B cell (primary cell): Measurements from ENCODE around the gene PSTPIP1. TPM values are rescaled to one million over a fixed set of nuclear protein-coding genes. Genes with fewer than 3 reads are reported as not detected.

Experiments
- ATAC-seq: fragments of 200-7000 bp; cut with Tn5 transposase; one replicate; pipeline ENCODE4 v1.10.0; 2021; ENCODE audit warnings: low read depth, mild to moderate bottlenecking, moderate number of reproducible peaks, moderate library complexity
- CTCF ChIA-PET: fragments of 350-600 bp; sonication (Branson Sonifier 250); formaldehyde crosslinking; loops from one replicate; lab custom pipeline; 2021; ENCODE audit warnings: antibody characterized with exemption, inconsistent platforms; lab: Charles Lee
- POLR2A ChIA-PET: fragments of 350-600 bp; sonication (Branson Sonifier 250); formaldehyde crosslinking; loops from one replicate; lab custom pipeline; 2021; ENCODE audit warnings: antibody characterized with exemption; lab: Charles Lee
- DNase-seq: peaks from one replicate; pipeline ENCODE4 v3.0.0; 2013
- H2AFZ ChIP-seq: 2 replicates; pipeline ENCODE4 v1.6.1; 2012; ENCODE audit warnings: mild to moderate bottlenecking, low read depth, low read length; ENCODE audit not compliant: insufficient read depth, poor library complexity, severe bottlenecking
- H3K27ac ChIP-seq, 2 donors: 1 replicate in 1 of 2; 2 replicates in 1 of 2; pipeline ENCODE4 v1.5.1; 2012 to 2013; ENCODE audit warnings: low read length in 2 of 2, mild to moderate bottlenecking in 2 of 2, moderate library complexity in 1 of 2
- H3K27me3 ChIP-seq, 4 experiments: fragments of 200-600 bp in 1 of 4; sonication (generic) in 1 of 4; replicated peaks in 1 of 4; 1 replicate in 2 of 4; 2 replicates in 2 of 4; pipeline versions ENCODE4 v1.6.1 to v1.7.0; 2013 to 2016; ENCODE audit warnings: low read length in 3 of 4, mild to moderate bottlenecking in 2 of 4, mixed read lengths in 1 of 4, moderate library complexity in 1 of 4; ENCODE audit not compliant: insufficient read depth in 4 of 4, control insufficient read depth in 3 of 4; ENCODE audit errors: control extremely low read depth in 1 of 4
- H3K36me3 ChIP-seq, 2 experiments: replicated peaks in 1 of 2; 1 replicate in 1 of 2; 2 replicates in 1 of 2; pipeline versions ENCODE4 v1.6.1 to v1.7.1; 2013; ENCODE audit warnings: low read length in 1 of 2; ENCODE audit not compliant: insufficient read depth in 2 of 2, control insufficient read depth in 1 of 2; ENCODE audit errors: control extremely low read depth in 1 of 2, extremely low read depth in 1 of 2
- H3K4me1 ChIP-seq, 2 donors: fragments of 200-600 bp in 1 of 2; sonication (generic) in 1 of 2; 1 replicate in 1 of 2; 2 replicates in 1 of 2; pipeline versions ENCODE4 v1.5.1 to v1.6.1; 2013 to 2017; ENCODE audit warnings: low read length in 2 of 2; ENCODE audit not compliant: control insufficient read depth in 2 of 2, insufficient read depth in 2 of 2
- H3K4me2 ChIP-seq: replicated peaks from 2 replicates; pipeline ENCODE3; 2012; ENCODE audit warnings: mild to moderate bottlenecking, low read depth, low read length; ENCODE audit not compliant: poor library complexity, severe bottlenecking
- H3K4me3 ChIP-seq, 5 experiments: fragments of 200-600 bp in 1 of 5; sonication (generic) in 1 of 5; 1 replicate in 3 of 5; 2 replicates in 2 of 5; pipeline versions ENCODE4 v1.5.1 to v1.7.0; 2011 to 2016; ENCODE audit warnings: low read length in 4 of 5, mild to moderate bottlenecking in 4 of 5, low read depth in 2 of 5, control low read depth in 1 of 5, moderate library complexity in 1 of 5; ENCODE audit not compliant: insufficient read depth in 1 of 5; ENCODE audit errors: control extremely low read depth in 1 of 5, extremely low read depth in 1 of 5
- H3K79me2 ChIP-seq: fragments of 200-600 bp; sonication (generic); one replicate; pipeline ENCODE4 v1.6.0; 2016; ENCODE audit warnings: low read length; ENCODE audit not compliant: control insufficient read depth, insufficient read depth
- H3K9ac ChIP-seq: fragments of 200-600 bp; sonication (generic); 2 replicates; pipeline ENCODE4 v1.6.1; 2017; ENCODE audit warnings: mild to moderate bottlenecking, low read length, moderate library complexity
- H3K9me3 ChIP-seq, 3 donors: one replicate each; pipeline versions ENCODE4 v1.6.1 to v1.7.1; 2013; ENCODE audit warnings: low read length in 2 of 3; ENCODE audit not compliant: control insufficient read depth in 2 of 3, insufficient read depth in 1 of 3; ENCODE audit errors: control extremely low read depth in 1 of 3
- H4K20me1 ChIP-seq: 2 replicates; pipeline ENCODE4 v1.6.0; 2012; ENCODE audit warnings: mild to moderate bottlenecking, low read length; ENCODE audit not compliant: insufficient read depth, control insufficient read depth, poor library complexity, severe bottlenecking
- H3K27ac Mint-ChIP-seq: one replicate; pipeline ENCODE4 v1.8.0; 2021; ENCODE audit warnings: mixed read lengths
- H3K27me3 Mint-ChIP-seq: one replicate; pipeline ENCODE4 v1.8.0; 2021; ENCODE audit warnings: mixed read lengths
- H3K4me1 Mint-ChIP-seq: one replicate; pipeline ENCODE4 v1.8.0; 2021; ENCODE audit warnings: mixed read lengths
- H3K4me3 Mint-ChIP-seq: one replicate; pipeline ENCODE4 v1.8.0; 2021; ENCODE audit warnings: mixed read lengths
- H3K9me3 Mint-ChIP-seq: one replicate; pipeline ENCODE4 v1.8.0; 2022; ENCODE audit warnings: mixed read lengths; ENCODE audit not compliant: insufficient read depth
- EZH2 ChIP-seq: IDR thresholded peaks from 2 replicates; pipeline ENCODE4 v1.6.1; 2012; ENCODE audit warnings: borderline replicate concordance, low read depth, mild to moderate bottlenecking, moderate library complexity, low read length; ENCODE audit not compliant: insufficient read depth, poor library complexity, severe bottlenecking
- WGBS: methylation state at CpG from one replicate; pipeline ENCODE4 v1.1.5; 2013; ENCODE audit warnings: missing lambda C conversion rate; ENCODE audit not compliant: insufficient coverage; 5-methylcytosine and 5-hydroxymethylcytosine counted together
- intact Hi-C: fragments of 100-400 bp; cut with micrococcal nuclease; formaldehyde crosslinking; loops from one replicate; pipeline ENCODE4 v1.10.0; 2022
- polyA plus RNA-seq: library from polyadenylated mRNA; depleted of rRNA; stranded (reverse); fragments of >200 nt; gene quantifications from 2 replicates; pipeline ENCODE4 v1.2.3, GENCODE V29; 2012
- total RNA-seq, 2 donors: library from RNA; stranded (reverse); fragments of 120-200 nt in 1 of 2; gene quantifications; 1 replicate in 1 of 2; 2 replicates in 1 of 2; pipeline versions ENCODE4 v1.2.3 to v1.2.4, GENCODE V29; 2013 to 2022
- TF ChIP-seq, protein P1 (sequence below): fragments of 200-600 bp; IDR thresholded peaks from one replicate; pipeline ENCODE4 v1.8.0; 2022; ENCODE audit warnings: antibody characterized with exemption, mild to moderate bottlenecking

The PSTPIP1 gene
- total and polyA plus RNA-seq, 2 donors (not counting 1 experiment from before 2014, with no cell fraction given): 69.0 to 79.3 TPM

DNA sequence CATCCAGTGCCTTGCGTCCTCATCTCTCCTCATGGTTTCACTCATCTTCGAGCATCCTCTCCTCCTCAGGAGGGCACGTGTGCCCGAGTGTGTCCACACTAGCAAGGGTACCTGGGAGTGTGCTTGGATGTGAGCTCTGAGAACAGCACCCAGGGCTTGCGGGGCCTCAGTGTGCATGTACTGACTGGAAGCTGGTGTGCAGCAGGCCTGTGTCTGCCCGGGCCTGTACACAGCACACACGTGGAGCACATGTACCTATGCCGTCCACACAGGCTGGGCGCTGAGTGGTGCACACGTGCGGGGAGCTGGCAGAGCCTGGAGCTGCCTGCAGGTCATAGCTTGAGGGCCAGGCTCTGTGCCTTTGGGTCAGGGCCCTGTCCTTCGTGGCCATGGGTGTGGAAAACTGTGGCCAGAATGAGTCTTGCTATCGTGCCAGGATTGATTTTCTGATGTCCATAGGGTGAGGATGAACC, 41.1 kb downstream of the PSTPIP1 start:
- H3K9me3 Mint-ChIP-seq: no peaks in the 10 kb centered on the region
- Histone ChIP-seq H3K4me2 (no peak overlapping the region), H4K20me1 (peaks cover 58% of the 10 kb centered on the region), H3K79me2 (no peaks in the 10 kb centered on the region), H3K9ac (no peak overlapping the region), H2AFZ (no peak overlapping the region), H3K4me3 (no peak overlapping the region), H3K4me1 (peaks cover 7 to 26% of the 10 kb centered on the region in 2 donors), H3K9me3 (peaks cover 0 to 17% (median 0%) of the 10 kb centered on the region in 3 donors), H3K36me3 (peaks cover 0 to 47% of the 10 kb centered on the region in 2 experiments), H3K27ac (peak overlapping the region in 1 of 2 donors; percentile 57), H3K27me3 (no peaks in the 10 kb centered on the region)
- ChIA-PET CTCF (interaction anchor here (0.9 to 7.5 kb wide), 12 partner anchors 10 to 507 kb away, joined by 3 to 67 read pairs (median 4); no protein-coding TSS in a partner anchor), POLR2A (interaction anchor here (0.6 kb wide), 1 partner anchor 92 kb away, joined by 6 read pairs; no protein-coding TSS in a partner anchor)
- WGBS: 93% methylated on average over 9 of the region's 13 CpGs
- H3K4me3 Mint-ChIP-seq: no peak overlapping the region
- no peak for DNase-seq
- no peak for TF ChIP-seq EZH2
- TF ChIP-seq, protein P1, sequence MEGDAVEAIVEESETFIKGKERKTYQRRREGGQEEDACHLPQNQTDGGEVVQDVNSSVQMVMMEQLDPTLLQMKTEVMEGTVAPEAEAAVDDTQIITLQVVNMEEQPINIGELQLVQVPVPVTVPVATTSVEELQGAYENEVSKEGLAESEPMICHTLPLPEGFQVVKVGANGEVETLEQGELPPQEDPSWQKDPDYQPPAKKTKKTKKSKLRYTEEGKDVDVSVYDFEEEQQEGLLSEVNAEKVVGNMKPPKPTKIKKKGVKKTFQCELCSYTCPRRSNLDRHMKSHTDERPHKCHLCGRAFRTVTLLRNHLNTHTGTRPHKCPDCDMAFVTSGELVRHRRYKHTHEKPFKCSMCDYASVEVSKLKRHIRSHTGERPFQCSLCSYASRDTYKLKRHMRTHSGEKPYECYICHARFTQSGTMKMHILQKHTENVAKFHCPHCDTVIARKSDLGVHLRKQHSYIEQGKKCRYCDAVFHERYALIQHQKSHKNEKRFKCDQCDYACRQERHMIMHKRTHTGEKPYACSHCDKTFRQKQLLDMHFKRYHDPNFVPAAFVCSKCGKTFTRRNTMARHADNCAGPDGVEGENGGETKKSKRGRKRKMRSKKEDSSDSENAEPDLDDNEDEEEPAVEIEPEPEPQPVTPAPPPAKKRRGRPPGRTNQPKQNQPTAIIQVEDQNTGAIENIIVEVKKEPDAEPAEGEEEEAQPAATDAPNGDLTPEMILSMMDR: no peak
- H3K4me1 Mint-ChIP-seq: peaks cover 17% of the 10 kb centered on the region
- no peak for ATAC-seq
- intact Hi-C loops: no loop called here
- H3K27ac Mint-ChIP-seq: peak overlapping the region; percentile 82
- H3K27me3 Mint-ChIP-seq: no peaks in the 10 kb centered on the region

DNA sequence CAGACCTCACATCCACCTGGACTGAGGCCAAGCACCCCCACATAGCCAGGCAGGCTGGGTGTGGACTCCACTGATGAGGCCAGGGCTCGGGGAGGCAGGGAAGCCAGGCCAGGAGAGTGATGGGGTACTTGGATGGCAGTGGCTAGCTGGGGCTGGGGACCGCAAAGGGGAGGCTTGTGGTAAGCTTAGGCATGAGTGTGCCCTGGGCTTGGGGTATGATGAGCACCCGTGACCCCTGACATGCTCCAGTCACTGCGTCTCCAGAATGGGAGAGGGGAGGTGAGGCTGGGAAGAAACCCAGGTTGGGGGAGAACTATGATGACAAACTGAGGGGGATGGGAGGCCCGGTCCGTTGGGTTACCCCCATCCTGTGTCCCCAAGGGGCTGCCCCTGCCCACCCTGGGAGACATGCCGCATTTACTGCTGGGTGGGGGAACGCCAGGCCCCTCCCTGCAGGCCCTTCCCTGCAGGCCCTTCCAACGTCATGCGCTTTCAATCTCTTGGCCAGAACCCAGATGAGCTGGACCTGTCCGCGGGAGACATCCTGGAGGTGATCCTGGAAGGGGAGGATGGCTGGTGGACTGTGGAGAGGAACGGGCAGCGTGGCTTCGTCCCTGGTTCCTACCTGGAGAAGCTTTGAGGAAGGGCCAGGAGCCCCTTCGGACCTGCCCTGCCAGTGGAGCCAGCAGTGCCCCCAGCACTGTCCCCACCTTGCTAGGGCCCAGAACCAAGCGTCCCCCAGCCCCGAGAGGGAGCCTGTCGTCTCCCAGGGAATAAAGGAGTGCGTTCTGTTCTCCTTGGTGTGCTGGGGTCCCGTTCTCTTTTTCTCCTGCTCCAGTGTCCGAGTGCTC, 41.8 kb downstream of the PSTPIP1 start:
- TF ChIP-seq EZH2: no peak
- TF ChIP-seq, protein P1: no peak
- Histone ChIP-seq H3K79me2 (no peaks in the 10 kb centered on the region), H3K4me2 (no peak overlapping the region), H3K27ac (peak overlapping the region in 1 of 2 donors; percentile 10), H3K4me1 (peaks cover 0 to 18% of the 10 kb centered on the region in 2 donors), H2AFZ (no peak overlapping the region), H3K9me3 (peaks cover 0 to 17% (median 0%) of the 10 kb centered on the region in 3 donors), H4K20me1 (peaks cover 58% of the 10 kb centered on the region), H3K4me3 (no peak overlapping the region), H3K27me3 (no peaks in the 10 kb centered on the region), H3K9ac (no peak overlapping the region), H3K36me3 (peaks cover 0 to 51% of the 10 kb centered on the region in 2 experiments)
- Mint-ChIP-seq H3K4me1 (peaks cover 14% of the 10 kb centered on the region), H3K4me3 (no peak overlapping the region), H3K27me3 (no peaks in the 10 kb centered on the region), H3K27ac (peak overlapping the region; percentile 82), H3K9me3 (no peaks in the 10 kb centered on the region)
- DNase-seq: no peak
- intact Hi-C loops: no loop called here
- ChIA-PET POLR2A (no interaction called here), CTCF (interaction anchor here (1.0 to 7.5 kb wide), 11 partner anchors 9 to 507 kb away, joined by 3 to 67 read pairs (median 4); no protein-coding TSS in a partner anchor)
- ATAC-seq: no peak
- 95% methylated on average over 22 of the region's 22 CpGs for WGBS
